Activated gamma-delta T cell treated with anti-CD3 and anti-CD28 coated beads, Interleukin-2, amount 50 U/mL, for 16 hours (primary cell): Measurements from ENCODE around the gene KLHL30.

ENCODE experiments used
- DNase-seq: peaks from one replicate; pipeline ENCODE4 v3.0.0-alpha.2; 2020; ENCODE audit warnings: low read depth

Gene KLHL30

DNA sequence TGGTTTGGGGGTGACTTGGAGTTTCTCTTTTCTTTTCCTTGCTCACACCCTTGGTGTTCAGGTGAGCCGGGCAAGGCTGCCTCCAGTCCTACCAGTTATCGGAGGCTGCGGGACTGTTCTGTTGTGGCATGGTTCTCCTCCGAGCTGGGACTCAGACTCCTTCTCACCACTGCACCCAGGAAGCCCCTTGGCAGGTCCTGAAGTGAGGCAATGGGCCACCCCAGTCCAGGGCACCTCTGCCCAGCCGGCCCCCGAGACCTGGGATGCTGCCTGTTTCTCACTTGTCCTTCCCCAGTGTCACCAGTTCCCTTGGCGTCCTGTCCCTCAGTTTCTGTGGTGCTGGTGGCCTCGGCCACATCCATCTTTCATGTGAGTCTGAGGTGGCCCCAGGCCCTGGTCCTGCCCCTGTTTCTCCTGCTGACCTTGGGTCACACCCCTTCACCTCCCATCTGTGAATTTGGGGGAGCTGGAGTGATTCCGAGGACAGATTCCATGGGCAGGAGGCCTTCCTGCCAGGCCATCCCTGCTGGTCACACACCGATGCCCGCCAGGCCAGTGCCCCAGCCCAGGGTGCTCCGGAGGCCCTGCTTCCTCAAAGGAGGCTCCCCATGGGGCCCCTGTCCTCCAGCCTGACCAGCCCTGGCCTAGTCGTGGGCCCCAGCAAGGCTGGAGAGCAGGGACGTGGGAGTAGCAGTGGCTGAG lies 6.6 kb upstream of the KLHL30 start:
- DNase-seq = no peak

DNA sequence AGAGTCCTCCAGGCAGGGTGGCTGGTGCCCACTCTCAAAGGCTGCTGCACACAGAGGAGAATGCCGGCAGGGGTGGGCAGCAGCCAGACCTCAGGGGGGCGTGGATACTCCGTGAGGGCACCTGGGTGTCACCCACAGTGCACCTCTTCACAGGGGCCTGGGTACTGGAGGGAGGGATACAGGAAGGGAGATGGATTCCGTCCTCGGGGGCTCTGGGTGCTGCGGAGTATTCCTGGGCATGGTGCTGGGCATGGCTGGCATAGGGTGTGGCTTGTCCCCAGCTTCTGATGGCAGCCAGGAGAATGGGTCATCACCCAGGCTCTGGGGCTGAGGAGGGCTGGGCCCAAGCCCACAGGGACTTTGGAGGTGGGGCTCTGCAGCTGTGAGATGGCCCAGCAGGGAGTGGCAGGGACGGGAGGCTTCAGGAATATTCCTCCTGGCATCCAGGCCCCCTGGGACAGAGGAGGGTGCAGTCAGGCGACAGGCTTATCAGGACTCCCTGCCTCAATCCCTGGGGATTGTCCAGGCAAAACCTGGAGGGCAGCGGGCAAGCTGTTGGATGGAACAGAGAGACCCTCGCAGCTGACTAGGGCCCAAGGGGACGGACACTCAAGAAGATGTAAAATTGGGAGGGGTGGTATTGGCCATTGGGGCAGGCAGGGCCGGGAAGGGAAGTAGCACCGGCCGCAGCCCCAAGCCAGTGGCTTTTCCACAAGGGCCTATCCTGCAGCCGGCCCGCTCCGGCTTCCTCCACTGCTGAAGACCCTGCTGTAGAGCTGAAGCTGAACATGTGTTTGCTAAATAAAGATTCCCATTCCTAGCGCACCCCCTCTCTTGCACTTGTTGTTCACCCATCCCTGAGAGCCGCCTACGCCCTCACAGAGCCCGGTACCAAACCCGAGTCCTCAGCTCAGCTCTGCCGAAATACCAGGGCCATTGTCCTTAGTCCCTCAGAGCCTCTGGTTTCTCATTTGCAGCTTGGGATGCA lies 5.7 kb upstream of the KLHL30 start:
- DNase-seq = no peak

DNA sequence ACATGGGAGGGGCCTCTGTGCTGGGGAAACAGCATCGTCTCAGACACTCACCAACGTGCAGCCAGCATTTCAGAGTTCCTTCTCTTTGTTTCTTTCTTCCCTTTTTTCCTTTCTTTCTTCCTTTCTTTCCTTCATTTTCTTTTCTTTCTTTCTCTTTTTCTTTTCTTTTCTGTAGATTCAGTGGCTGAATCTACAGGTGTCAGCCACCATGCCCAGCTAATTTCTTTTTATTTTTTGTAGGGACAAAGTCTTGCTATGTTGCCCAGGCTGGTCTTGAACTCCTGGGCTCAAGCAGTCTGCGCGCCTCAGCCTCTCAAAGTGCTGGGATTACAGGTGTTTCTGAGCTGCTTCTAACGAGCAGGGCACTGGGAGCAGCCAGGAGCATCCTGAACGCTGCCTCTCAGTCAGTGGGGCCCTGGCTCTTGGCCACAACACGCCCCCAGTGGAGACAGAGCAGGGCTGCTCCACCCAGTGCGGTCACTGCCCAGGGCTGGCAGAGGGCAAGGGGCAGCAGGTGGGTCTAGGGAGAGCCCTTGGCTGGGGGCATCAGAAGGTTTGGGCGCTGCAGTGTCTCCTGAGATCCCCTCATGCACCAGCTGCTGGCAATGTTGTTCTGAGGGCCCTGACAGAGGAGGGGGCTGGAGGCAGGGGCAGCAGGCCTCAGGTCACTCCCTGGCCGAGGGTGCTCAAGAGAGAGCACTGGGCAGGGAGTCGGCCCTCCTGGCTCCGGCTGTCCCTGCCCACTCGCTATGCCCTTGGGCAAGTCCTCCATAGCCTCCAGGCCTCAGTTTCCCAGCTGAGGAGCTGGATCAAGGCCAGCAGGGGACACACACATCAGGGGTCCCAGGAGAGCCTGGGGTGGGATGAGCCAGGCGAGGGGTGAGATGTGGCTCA lies 4.7 kb upstream of the KLHL30 start:
- no peak for DNase-seq

DNA sequence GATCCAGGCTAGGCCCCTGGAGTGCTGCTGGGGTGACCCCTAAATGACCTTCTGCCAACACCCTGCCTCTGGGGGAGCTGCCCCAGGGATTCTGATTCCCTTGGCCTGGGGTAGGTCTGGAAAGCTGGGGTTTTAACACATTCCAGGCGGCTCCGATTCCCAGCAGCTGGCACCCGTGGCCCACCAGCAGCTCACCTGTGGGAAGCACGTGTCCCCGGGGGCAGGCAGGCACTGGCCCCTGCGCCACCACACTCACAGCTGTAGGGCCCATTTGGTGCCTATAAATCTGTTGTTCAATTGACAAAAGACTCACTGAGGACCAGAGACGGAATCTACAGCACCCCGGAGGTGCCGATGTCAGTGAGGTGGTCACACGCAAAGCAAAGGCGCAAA lies 4.1 kb upstream of the KLHL30 start:
- no peak for DNase-seq

DNA sequence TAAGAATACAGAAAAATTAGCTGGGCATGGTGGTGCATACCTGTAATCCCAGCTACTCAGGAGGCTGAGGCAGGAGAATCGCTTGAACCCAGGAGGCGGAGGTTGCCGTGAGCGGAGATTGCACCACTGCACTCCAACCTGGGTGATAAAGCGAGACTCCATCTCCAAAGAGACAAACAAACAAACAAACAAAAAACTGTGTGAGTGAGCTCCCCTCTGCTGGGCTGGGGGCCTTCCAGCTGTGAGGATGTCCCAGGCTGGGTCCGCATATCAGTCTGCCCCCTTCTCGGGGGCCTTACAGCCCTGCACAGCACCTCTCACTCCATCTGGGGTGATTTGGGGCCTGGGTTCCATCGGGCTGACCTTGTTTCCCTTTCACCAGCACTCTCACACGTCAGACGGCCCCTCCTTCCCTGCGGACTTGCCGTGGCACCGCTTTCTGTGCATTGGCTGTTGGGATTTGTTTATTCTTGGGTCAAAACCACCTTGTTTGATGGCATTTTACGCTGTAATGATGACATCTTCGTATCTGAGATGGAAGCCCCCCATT lies 2.8 kb upstream of the KLHL30 start:
- DNase-seq = no peak

DNA sequence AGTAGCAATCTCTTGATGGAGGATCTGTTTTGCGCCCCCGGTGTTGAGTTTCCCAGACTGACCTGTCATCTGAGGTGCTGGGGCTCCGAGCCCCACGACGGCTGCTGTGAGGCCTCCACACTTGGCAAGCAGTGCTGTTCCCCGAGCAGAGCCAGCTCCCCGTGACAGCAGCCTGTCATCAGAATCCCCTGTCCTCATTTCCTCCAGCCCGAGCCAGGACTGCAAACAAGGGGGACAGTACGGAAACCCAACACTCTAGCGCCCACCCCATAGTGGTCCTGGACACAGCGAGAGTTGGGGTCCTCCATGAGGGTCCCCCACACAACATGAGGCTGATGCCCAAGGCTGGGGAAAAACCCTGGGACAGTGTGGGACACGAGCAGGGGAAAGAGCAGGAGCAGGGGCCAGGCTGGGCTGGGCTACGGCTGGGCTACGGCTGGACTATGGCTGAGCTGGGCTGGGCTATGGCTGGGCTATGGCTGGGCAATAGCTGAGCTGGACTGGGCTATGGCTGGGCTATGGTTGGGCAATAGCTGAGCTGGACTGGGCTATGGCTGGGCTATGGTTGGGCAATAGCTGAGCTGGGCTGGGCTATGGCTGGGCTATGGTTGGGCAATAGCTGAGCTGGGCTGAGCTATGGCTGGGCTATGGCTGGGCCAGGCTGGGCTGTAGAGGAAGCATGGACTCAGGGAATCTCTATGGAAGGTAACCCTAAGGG lies 1.5 kb upstream of the KLHL30 start:
- DNase-seq = no peak

DNA sequence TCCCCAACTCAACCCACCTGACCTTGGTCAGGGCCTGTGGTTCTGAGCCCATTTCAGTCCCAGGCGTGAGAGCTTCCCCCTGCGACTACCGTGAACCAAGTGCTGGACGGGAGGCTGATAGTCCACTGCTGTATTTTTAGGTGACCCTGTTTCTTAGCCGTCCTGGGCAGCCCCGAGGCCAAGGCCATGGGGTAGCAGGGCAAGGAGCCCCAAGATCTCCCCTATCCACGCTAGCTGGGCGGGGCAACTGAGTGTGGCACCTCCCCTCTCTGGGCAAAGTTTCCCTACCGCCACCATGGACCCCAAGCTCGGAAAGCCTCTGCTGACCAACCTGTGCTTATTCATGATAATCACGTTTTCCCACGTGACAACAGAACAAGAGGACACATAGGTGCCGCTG lies 583 bp upstream of the KLHL30 start:
- DNase-seq = no peak

DNA sequence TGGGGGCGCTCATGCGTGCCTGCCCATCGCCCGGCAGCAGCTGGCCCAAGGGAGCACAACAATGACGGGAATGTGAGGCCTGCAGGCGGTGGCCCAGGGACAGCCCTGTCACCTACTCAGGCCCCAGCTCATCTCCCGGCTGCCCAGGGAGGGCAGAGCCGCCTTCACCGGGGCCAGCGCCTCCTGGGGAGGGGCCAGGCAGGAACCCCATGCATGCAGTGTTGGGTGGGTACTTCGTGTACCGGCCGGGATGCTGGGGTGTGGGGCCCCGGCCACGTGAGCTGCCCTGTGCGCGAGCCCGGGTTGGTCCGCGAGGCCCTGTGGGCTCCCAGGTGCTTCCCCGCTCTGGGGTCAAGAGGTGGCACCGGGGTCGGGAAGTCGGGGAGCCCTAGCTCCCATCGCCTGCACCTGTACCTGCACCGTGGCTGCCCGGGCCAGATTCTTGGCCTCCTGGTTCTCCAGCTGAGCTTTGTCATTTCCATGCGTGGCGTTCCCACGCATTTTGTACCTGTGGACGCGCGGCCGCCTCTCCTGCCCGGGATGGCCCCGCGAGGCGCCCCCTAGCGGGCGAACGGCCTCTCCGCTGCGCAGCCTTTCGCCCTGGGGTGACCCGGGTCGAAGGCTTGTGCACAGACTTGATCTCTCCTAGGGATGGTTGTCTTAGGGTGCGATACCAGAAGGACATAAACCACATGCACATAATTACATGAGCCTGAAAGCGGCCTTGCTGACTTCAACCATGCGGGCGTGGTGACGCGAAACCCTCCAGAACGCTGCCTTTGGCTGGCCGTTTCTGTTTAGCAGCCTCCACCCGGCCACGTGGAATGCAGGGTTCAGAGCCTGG lies 950 bp downstream of the KLHL30 start:
- no peak for DNase-seq

DNA sequence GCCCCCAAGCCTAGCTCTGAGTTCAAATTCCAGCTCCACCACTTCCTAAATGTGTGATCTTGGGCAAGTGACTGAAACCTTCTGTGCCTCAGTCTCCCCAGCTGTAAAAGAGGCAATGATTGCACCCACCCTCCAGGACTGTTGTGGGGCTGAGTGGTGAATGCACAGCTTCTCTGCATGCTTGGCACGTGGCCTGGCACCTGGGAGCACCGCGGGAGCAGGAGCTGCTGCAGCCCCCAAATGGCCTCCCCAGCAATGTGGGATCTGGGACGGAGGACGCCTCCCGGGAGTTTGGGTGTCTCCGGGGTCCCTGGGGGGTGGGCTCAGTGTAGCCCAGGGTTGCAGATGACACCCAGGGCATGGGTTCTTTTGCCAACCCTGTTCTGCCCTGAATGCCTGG lies 1.6 kb downstream of the KLHL30 start:
- DNase-seq = no peak

DNA sequence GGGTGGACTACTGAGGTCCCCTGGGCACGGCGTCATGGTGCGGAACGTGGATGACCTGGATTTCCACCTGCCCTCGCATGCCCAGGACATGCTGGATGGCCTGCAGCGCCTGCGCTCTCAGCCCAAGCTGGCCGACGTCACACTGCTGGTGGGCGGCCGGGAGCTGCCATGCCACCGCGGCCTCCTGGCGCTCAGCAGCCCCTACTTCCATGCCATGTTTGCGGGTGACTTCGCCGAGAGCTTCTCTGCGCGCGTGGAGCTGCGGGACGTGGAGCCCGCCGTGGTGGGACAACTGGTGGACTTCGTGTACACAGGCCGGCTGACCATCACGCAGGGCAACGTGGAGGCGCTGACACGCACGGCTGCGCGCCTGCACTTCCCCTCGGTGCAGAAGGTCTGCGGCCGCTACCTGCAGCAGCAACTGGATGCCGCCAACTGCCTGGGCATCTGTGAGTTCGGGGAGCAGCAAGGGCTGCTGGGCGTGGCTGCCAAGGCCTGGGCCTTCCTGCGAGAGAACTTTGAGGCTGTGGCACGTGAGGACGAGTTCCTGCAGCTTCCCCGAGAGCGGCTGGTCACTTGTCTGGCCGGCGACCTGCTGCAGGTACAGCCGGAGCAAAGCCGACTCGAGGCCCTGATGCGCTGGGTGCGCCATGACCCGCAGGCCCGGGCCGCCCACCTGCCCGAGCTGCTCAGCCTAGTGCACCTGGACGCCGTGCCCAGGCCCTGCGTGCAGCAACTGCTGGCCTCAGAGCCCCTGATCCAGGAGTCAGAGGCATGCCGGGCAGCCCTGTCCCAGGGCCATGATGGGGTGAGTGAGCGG lies 2.5 kb downstream of the KLHL30 start:
- no peak for DNase-seq

DNA sequence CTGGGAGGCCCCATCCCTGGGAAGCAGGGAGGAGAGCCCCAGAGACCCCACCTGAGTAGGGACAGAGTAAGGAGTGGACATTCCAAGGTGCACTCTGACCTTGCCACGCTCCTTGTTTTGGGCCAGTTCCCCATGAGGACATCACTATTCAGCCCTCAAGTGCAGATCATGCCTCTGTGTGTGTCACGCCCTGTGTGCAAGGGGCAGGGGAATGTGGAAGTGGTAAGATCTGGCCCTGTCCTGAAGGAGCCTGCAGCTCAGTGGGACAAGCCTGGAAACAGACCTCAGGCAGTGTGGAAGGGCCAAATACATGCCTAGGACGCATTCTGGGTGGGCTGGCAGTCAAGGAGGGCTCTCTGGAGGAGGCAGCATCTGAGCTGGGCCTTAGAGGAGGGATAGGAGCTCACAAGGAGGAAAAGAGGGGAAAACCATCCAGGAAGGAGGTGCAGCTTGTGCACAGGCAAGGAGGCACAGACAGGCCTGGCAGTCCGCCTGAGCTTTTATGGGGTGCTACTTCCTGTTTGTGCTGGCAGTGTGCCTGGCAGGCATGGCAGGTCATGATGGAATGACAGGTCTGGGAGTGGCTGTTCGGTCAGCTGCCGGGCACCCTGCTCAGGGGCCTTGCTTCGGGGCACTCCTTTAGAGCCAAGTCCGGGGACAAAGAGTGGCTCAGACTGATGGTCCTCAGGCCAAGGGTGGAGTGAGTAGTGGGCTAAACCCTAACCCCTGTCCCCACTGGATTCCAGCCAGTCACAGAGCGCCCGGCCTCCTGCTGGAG lies 3.3 kb downstream of the KLHL30 start:
- no peak for DNase-seq

DNA sequence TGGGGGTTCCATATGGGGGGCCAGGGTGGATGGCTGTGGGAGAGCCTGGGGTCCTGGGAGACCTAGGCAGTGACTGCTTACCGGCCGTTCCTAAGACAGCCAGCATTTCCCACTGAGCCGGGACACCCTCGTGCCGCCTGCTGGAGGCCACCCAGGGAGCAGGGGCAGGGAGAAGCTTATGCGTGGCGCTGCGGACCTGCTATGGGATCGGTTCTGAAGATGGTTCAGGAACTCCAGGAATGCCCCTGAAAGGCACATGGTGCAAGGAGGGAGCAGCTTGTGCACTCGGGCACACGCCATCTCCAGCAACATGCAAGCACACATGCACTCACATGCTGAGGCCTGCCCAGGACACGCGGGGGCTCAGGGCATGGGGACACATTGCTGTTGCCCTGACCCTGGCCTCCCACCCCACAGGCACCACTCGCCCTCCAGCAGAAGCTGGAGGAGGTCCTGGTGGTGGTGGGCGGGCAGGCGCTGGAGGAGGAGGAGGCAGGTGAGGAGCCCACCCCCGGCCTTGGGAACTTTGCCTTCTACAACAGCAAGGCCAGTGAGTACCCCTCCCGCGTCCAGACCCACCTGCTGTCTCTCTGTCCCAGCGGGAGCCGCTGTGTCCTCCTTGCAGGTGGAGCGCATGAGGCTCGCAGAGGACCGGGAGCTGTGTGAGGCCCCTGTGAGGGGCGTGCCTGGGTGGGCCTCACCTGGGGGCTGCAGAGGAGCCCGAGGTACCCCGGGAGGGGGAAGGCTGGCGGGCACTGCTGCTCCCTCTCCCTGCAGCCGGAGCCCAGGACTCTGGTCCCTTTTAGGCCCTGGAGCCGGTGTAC lies 4.1 kb downstream of the KLHL30 start:
- no peak for DNase-seq

DNA sequence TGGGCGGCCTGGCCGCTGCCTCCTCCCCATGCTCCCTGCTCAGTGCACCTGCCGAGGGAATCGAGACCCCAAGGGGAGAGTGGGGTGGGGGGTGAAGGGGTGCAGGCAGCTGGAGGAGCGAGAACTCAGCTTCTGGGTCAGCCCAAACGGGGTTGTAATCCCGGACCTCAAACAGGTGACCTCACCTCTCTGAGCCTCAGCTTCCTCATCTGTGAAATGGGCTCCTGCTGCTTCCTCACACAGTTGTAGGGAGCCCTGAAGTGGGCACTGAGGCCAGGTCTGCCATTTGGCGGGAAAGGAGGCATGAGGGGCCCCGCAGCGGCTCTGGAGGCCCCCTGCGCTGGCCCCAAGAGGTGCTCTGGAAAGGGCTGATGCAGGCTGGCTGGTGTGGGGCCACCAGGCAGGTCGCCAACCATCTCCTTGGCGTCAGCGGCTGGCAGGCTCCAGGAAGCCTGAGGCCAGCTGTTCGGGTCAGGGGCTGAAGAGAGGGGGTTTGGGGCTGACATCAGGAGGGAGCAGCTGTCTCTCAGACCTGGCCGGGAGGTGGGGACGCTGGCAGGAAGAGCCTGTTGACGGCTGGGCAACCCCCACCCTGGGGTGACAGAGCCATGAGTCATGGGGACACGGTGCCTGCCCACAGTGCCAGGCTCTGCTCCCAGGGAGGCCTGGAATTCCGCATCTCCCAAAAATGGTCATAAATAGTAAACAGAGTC lies 4.9 kb downstream of the KLHL30 start:
- no peak for DNase-seq

DNA sequence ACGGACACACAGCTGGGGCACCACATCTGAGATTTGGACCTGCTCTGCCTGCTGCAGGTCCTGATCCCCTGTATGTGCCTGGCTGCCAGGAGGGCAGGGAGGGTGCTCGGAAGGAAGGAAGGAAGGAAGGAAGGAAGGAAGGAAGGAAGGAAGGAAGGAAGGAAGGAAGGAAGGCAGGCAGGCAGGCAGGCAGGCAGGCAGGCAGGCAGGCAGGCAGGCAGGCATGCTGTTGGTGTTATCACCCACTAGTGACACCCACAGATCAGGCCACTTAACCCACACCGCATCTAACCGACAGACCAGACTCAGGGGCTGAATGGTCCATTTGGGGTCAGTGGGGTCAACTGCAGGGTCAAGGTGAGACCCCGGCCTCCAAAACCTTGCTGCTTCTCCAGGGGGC lies 5.8 kb downstream of the KLHL30 start:
- DNase-seq = no peak

DNA sequence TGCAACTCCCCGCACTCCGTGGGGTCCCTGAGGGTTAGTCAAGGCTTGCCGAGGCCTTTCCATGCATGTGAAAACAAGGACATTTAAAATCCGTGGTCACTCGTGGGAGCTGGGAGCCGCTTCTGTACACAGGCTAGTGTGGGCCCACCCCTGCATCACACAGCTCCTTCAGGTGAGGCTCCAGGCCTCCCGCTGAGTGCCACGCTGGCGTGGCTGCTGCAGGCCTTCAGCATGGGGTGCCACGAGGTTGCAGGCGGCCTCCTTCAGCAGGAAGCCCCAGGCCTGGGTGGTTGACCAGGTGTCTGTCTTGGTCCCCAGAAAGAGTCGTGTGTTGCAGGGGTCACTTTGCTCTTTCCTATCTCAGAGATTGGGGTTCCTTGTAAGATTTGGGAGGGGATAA lies 6.6 kb downstream of the KLHL30 start:
- DNase-seq = no peak

DNA sequence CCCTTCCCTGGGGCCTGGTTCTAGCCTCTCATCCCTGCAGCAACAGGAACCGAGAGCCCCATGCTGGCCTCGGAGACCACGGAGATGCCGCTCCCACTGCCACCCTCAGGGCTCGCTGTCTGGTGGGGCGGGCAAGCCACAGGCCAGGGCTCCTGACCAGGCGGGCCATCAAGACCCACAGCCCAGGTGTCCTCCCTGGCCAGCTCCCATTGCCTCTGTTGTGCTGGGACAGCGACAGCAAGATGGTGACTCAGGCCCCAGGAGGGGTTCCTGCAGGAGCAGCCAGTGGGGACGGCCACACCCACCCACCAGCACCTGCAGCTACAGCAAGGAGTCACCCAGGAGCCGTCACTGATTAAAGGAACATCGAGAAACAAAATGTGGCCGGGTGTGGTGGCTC lies 7.4 kb downstream of the KLHL30 start:
- no peak for DNase-seq

DNA sequence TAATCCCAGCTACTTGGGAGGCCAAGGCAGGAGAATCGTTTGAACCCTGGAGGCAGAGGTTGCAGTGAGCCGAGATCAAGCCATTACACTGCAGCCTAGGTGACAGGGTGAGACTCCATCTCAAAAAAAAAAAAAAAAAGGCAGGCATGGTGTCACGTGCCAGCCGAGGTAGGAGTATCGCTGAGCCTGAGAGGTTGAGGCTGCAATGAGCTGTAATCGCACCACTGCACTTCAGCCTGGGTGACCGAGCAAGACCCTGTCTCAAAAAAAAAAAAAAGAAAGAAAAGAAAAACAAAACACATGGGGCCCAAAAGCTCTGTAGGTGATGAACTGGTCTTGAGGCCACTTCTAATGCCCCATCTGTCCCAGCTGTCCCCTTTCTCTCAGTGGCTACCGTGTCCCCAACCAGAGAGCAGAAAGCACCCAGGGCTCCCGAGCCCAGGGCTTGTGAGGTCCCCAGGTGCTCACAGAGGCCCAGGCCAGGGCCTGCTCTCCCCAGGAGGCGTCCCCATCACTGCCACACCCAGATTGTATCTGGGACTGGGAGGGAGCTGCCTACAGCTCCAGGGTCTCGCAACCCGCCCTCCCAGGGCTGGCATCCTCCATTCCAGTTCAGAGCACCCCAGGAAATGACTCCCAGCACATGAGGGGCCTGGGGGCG lies 8.5 kb downstream of the KLHL30 start:
- no peak for DNase-seq
